HCT116 (cell line): ENCODE measurements around the gene PLA2G4B. TPM values are rescaled to one million over a fixed set of nuclear protein-coding genes. Genes with fewer than 3 reads are reported as not detected.

Source experiments
- ATAC-seq: fragments of 200-7000 bp; cut with Tn5 transposase; 2 replicates; pipeline ENCODE4 v1.9.1; 2020; ENCODE audit warnings: mild to moderate bottlenecking, moderate library complexity
- BruUV-seq: library from RNA; stranded (reverse); fragments of 400-500 nt; replicated peaks from 2 replicates; lab custom pipeline; 2021; lab: Mats Ljungman, UMichigan
- CTCF ChIA-PET: fragments of 300-600 bp; sonication (Branson Sonifier 250); formaldehyde crosslinking; loops from one replicate; lab custom pipeline; 2021; ENCODE audit warnings: antibody characterized with exemption; lab: Charles Lee
- POLR2A ChIA-PET: fragments of 300-600, 350-600 bp; sonication (Branson Sonifier 250); formaldehyde crosslinking; loops from one replicate; lab custom pipeline; 2021; ENCODE audit warnings: antibody characterized with exemption; lab: Charles Lee
- RAD21 ChIA-PET, 2 experiments: fragments of 300-600 bp; sonication (Branson Sonifier 250); formaldehyde crosslinking; loops; one replicate each; lab custom pipeline; 2023; ENCODE audit warnings: low total read pairs in 2 of 2; ENCODE audit not compliant: uncharacterized antibody in 2 of 2, unreplicated experiment in 2 of 2, low non-redundant PET in 1 of 2; lab: Charles Lee
- DNase-seq: peaks from one replicate; pipeline ENCODE4 v3.0.0-alpha.2; 2010; ENCODE audit warnings: low read depth, low spot score
- H2AFZ ChIP-seq: fragments of 200-600 bp; shearing (Covaris generic), sonication (generic); 2 replicates; pipeline ENCODE4 v1.6.1; 2017; ENCODE audit warnings: low read depth, mixed run types, mixed read lengths, antibody characterized with exemption, low read length; ENCODE audit not compliant: poor library complexity, severe bottlenecking
- H3K27ac ChIP-seq: 2 replicates; pipeline ENCODE4 v1.5.1; 2012; ENCODE audit warnings: low read depth, low read length
- H3K27me3 ChIP-seq: fragments of 200-600 bp; sonication (generic); 2 replicates; pipeline ENCODE4 v1.6.1; 2016; ENCODE audit warnings: mixed run types, low read length, mixed read lengths; ENCODE audit not compliant: insufficient read depth
- H3K36me3 ChIP-seq, 2 experiments: fragments of 200-500 bp in 1 of 2; fragments of 200-600 bp in 1 of 2; sonication (Bioruptor generic) in 1 of 2; sonication (generic) in 1 of 2; 2 replicates each; pipeline versions ENCODE4 v1.5.1 to v1.6.1; 2014 to 2016; ENCODE audit warnings: low read length in 2 of 2, inconsistent platforms in 1 of 2, mixed read lengths in 1 of 2, mixed run types in 1 of 2; ENCODE audit not compliant: insufficient read depth in 2 of 2, control insufficient read depth in 1 of 2
- H3K4me1 ChIP-seq, 2 experiments: fragments of 200-600 bp in 1 of 2; sonication (generic) in 1 of 2; 2 replicates each; pipeline versions ENCODE4 v1.5.1 to v1.6.1; 2012 to 2017; ENCODE audit warnings: low read length in 2 of 2, inconsistent platforms in 1 of 2, mild to moderate bottlenecking in 1 of 2, mixed read lengths in 1 of 2, mixed run types in 1 of 2, moderate library complexity in 1 of 2; ENCODE audit not compliant: insufficient read depth in 2 of 2, control insufficient read depth in 1 of 2
- H3K4me2 ChIP-seq: fragments of 200-600 bp; sonication (generic); 2 replicates; pipeline ENCODE4 v1.6.1; 2017; ENCODE audit warnings: mixed run types, low read length, mixed read lengths
- H3K4me3 ChIP-seq, 2 experiments: fragments of 200-600 bp in 1 of 2; sonication (generic) in 1 of 2; replicated peaks in 1 of 2; 2 replicates each; pipeline ENCODE4 v1.5.1; 2011 to 2016; ENCODE audit warnings: low read length in 2 of 2, control low read depth in 1 of 2, low read depth in 1 of 2, mild to moderate bottlenecking in 1 of 2, mixed read lengths in 1 of 2, mixed run types in 1 of 2
- H3K79me2 ChIP-seq: fragments of 200-600 bp; sonication (generic); 2 replicates; pipeline ENCODE4 v1.6.1; 2017; ENCODE audit warnings: mild to moderate bottlenecking, mixed run types, low read length, moderate library complexity, mixed read lengths; ENCODE audit not compliant: insufficient read depth
- H3K9ac ChIP-seq: fragments of 200-600 bp; sonication (generic); 2 replicates; pipeline ENCODE4 v1.6.1; 2016; ENCODE audit warnings: low read length, mixed read lengths
- H3K9me2 ChIP-seq: fragments of 200-600 bp; sonication (generic), shearing (Covaris generic); 2 replicates; pipeline ENCODE4 v1.6.1; 2017; ENCODE audit warnings: mixed run types, mild to moderate bottlenecking, moderate library complexity; ENCODE audit not compliant: insufficient read depth
- H3K9me3 ChIP-seq, 2 experiments: fragments of 200-500 bp in 1 of 2; fragments of 200-600 bp in 1 of 2; sonication (Bioruptor generic) in 1 of 2; sonication (generic) in 1 of 2; 2 replicates each; pipeline ENCODE4 v1.6.1; 2014 to 2017; ENCODE audit warnings: low read length in 2 of 2, mixed read lengths in 2 of 2, inconsistent platforms in 1 of 2, low read depth in 1 of 2, mild to moderate bottlenecking in 1 of 2, mixed run types in 1 of 2, moderate library complexity in 1 of 2; ENCODE audit not compliant: control insufficient read depth in 1 of 2, insufficient read depth in 1 of 2
- H4K20me1 ChIP-seq: fragments of 200-600 bp; sonication (generic), shearing (Covaris generic); 2 replicates; pipeline ENCODE4 v1.6.1; 2017; ENCODE audit warnings: mixed run types, mild to moderate bottlenecking, moderate library complexity; ENCODE audit not compliant: insufficient read depth
- ATF3 ChIP-seq: IDR thresholded peaks from 2 replicates; pipeline ENCODE4 v1.6.1; 2012
- CBX3 ChIP-seq: IDR thresholded peaks from 2 replicates; pipeline ENCODE4 v1.6.1; 2012; ENCODE audit warnings: low read depth
- CEBPB ChIP-seq: IDR thresholded peaks from 2 replicates; pipeline ENCODE4 v1.6.1; 2012; ENCODE audit warnings: low read depth
- EGR1 ChIP-seq: IDR thresholded peaks from 2 replicates; pipeline ENCODE4 v1.6.1; 2012; ENCODE audit warnings: low read depth
- JUND ChIP-seq: IDR thresholded peaks from 2 replicates; pipeline ENCODE4 v1.6.1; 2012
- MAX ChIP-seq: IDR thresholded peaks from 2 replicates; pipeline ENCODE4 v1.6.1; 2012
- POLR2A ChIP-seq: IDR thresholded peaks from 2 replicates; pipeline ENCODE4 v1.7.0; 2011; ENCODE audit warnings: borderline replicate concordance; ENCODE audit not compliant: insufficient read depth, insufficient read length; ENCODE audit errors: extremely low read depth
- POLR2AphosphoS5 ChIP-seq: IDR thresholded peaks from 2 replicates; pipeline ENCODE4 v1.6.1; 2011; ENCODE audit warnings: mild to moderate bottlenecking, low read depth, low read length, moderate library complexity
- SP1 ChIP-seq: IDR thresholded peaks from 2 replicates; pipeline ENCODE4 v1.6.1; 2012; ENCODE audit warnings: low read depth
- TCF7L2 ChIP-seq: IDR thresholded peaks from 2 replicates; pipeline ENCODE4 v1.7.0; 2011; ENCODE audit warnings: borderline replicate concordance, inconsistent platforms; ENCODE audit not compliant: insufficient read depth, insufficient read length; ENCODE audit errors: extremely low read depth
- YY1 ChIP-seq: IDR thresholded peaks from 2 replicates; pipeline ENCODE4 v1.6.1; 2011; ENCODE audit warnings: low read length, low read depth, moderate library complexity, mild to moderate bottlenecking; ENCODE audit not compliant: insufficient replicate concordance; ENCODE audit errors: extremely low read depth
- ZBTB33 ChIP-seq: IDR thresholded peaks from 2 replicates; pipeline ENCODE4 v1.6.1; 2011; ENCODE audit warnings: mild to moderate bottlenecking, low read length, moderate library complexity; ENCODE audit not compliant: insufficient replicate concordance; ENCODE audit errors: extremely low read depth
- ZNF274 ChIP-seq: fragments of 200-500 bp; sonication (Bioruptor generic); IDR thresholded peaks from 2 replicates; pipeline ENCODE4 v1.6.1; 2014; ENCODE audit warnings: mild to moderate bottlenecking, low read depth, low read length, inconsistent platforms
- intact Hi-C: fragments of 100-400 bp; cut with micrococcal nuclease; formaldehyde crosslinking; loops from 2 replicates; pipeline ENCODE4 v1.10.0; 2022
- total RNA-seq: library from RNA; stranded (reverse); gene quantifications from one replicate; pipeline ENCODE4 v1.2.1, GENCODE V29; 2021; ENCODE audit not compliant: unreplicated experiment
- TF ChIP-seq, protein P1 (sequence below): IDR thresholded peaks from 2 replicates; pipeline ENCODE4 v1.6.1; 2012; ENCODE audit warnings: low read depth
- TF ChIP-seq, protein P2 (sequence below), 3 experiments: fragments of 200-600 bp in 1 of 3; sonication (generic) in 1 of 3; IDR thresholded peaks in 2 of 3; conservative IDR thresholded peaks in 1 of 3; 2 replicates each; pipeline ENCODE4 v1.5.1; 2012 to 2017; ENCODE audit warnings: low read depth in 2 of 3, low read length in 2 of 3, antibody characterized with exemption in 1 of 3, borderline replicate concordance in 1 of 3, control low read depth in 1 of 3, mild to moderate bottlenecking in 1 of 3, mixed read lengths in 1 of 3, mixed run types in 1 of 3, moderate library complexity in 1 of 3; ENCODE audit not compliant: insufficient read depth in 1 of 3

The PLA2G4B gene
- total RNA-seq, 1 experiment from 2014 or later = 4.7 TPM

- TF ChIP-seq, protein P1, sequence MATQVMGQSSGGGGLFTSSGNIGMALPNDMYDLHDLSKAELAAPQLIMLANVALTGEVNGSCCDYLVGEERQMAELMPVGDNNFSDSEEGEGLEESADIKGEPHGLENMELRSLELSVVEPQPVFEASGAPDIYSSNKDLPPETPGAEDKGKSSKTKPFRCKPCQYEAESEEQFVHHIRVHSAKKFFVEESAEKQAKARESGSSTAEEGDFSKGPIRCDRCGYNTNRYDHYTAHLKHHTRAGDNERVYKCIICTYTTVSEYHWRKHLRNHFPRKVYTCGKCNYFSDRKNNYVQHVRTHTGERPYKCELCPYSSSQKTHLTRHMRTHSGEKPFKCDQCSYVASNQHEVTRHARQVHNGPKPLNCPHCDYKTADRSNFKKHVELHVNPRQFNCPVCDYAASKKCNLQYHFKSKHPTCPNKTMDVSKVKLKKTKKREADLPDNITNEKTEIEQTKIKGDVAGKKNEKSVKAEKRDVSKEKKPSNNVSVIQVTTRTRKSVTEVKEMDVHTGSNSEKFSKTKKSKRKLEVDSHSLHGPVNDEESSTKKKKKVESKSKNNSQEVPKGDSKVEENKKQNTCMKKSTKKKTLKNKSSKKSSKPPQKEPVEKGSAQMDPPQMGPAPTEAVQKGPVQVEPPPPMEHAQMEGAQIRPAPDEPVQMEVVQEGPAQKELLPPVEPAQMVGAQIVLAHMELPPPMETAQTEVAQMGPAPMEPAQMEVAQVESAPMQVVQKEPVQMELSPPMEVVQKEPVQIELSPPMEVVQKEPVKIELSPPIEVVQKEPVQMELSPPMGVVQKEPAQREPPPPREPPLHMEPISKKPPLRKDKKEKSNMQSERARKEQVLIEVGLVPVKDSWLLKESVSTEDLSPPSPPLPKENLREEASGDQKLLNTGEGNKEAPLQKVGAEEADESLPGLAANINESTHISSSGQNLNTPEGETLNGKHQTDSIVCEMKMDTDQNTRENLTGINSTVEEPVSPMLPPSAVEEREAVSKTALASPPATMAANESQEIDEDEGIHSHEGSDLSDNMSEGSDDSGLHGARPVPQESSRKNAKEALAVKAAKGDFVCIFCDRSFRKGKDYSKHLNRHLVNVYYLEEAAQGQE = no peak
These were observed 1.8 kb upstream of the PLA2G4B start (continued) for GRCh38 chr15:41836713-41837454.

DNA sequence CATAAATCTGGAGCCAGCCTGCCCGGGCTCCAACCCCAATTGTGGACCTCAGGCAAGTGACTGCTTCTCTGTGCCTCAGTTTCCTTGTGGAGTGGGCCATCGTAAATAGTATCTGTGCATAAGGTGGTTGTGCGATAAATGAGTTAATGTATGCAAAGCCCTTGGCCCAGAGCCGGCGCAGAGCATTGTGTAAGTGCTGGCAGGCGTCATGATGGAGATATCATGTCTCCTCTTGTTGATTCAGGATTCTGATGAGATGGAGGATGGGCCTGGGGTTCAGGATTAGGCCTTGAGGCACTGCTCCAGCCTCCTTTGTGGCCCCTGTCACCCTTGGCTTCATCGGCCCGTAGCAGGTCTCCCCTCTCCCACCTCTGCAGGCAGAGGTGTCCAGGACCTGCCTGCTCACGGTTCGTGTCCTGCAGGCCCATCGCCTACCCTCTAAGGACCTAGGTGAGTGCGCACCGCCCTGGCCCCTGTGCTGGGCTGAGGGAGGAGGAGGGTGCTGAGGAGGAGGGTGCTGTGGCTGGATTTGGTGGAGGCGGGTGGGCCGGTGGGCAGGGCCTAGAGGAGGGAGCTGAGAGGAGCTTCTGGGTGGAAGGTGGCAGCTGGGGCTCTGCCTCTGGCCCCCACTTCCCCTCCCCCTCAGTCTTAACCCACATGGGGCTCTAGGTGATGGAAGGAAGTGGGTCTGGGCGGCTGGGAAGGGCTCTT is 1.3 kb downstream of the PLA2G4B start:
- POLR2A ChIA-PET = no interaction called here
- Histone ChIP-seq H3K9me3 (no peaks in the 10 kb centered on the region), H3K9me2 (no peaks in the 10 kb centered on the region), H2AFZ (no peak overlapping the region), H3K79me2 (no peaks in the 10 kb centered on the region), H3K4me3 (no peak overlapping the region), H3K36me3 (no peaks in the 10 kb centered on the region), H3K9ac (no peak overlapping the region), H3K27ac (no peak overlapping the region), H3K4me2 (no peak overlapping the region), H3K27me3 (no peaks in the 10 kb centered on the region), H3K4me1 (peaks cover 8 to 9% of the 10 kb centered on the region in 2 experiments; a peak in 2 of 4 replicates), H4K20me1 (no peaks in the 10 kb centered on the region)
- CTCF ChIA-PET = no interaction called here
- DNase-seq (no peak), ATAC-seq (no peak)
- intact Hi-C loops = no loop called here
- no TSS peak for BruUV-seq
- RAD21 ChIA-PET = no interaction called here
- no peak for TF ChIP-seq ATF3
- no peak for TF ChIP-seq CEBPB
- TF ChIP-seq CBX3 = no peak
- TF ChIP-seq TCF7L2 = no peak
- no peak for TF ChIP-seq ZBTB33
- TF ChIP-seq EGR1 = no peak
- no peak for TF ChIP-seq POLR2A
- TF ChIP-seq, protein P2, sequence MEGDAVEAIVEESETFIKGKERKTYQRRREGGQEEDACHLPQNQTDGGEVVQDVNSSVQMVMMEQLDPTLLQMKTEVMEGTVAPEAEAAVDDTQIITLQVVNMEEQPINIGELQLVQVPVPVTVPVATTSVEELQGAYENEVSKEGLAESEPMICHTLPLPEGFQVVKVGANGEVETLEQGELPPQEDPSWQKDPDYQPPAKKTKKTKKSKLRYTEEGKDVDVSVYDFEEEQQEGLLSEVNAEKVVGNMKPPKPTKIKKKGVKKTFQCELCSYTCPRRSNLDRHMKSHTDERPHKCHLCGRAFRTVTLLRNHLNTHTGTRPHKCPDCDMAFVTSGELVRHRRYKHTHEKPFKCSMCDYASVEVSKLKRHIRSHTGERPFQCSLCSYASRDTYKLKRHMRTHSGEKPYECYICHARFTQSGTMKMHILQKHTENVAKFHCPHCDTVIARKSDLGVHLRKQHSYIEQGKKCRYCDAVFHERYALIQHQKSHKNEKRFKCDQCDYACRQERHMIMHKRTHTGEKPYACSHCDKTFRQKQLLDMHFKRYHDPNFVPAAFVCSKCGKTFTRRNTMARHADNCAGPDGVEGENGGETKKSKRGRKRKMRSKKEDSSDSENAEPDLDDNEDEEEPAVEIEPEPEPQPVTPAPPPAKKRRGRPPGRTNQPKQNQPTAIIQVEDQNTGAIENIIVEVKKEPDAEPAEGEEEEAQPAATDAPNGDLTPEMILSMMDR (IDR thresholded peaks at IDR 0.05 in 2 of 3, conservative IDR thresholded peaks at IDR 0.05 in 1 of 3; ENCODE audit: borderline replicate concordance in 1 of 3, insufficient read depth in 1 of 3, low read depth in 2 of 3, low read length in 2 of 3) = no peak
- no peak for TF ChIP-seq JUND
- TF ChIP-seq YY1 = no peak
- no peak for TF ChIP-seq SP1
- no peak for TF ChIP-seq POLR2AphosphoS5
- TF ChIP-seq ZNF274 = no peak
- no peak for TF ChIP-seq MAX
